Upper lobe of left lung (tissue), 6 donors: ENCODE measurements around the gene FBXL7. TPM values are rescaled to one million over a fixed set of nuclear protein-coding genes. Genes with fewer than 3 reads are reported as not detected.
A peak's percentile ranks its signal among the peaks of the same experiment; 100 is the strongest.

Experiments
- ATAC-seq, 2 donors: fragments of 200-7000 bp; cut with Tn5 transposase; one replicate each; pipeline ENCODE4 v1.9.1; 2022; ENCODE audit warnings: mild to moderate bottlenecking in 2 of 2, moderate library complexity in 2 of 2; ENCODE audit not compliant: low FRiP score in 2 of 2
- DNase-seq, 2 donors: peaks; one replicate each; pipeline ENCODE4 v3.0.0-alpha.2; 2019 to 2020
- H3K27ac ChIP-seq, 4 donors: fragments of 200-600 bp; sonication (generic); one replicate each; pipeline ENCODE4 v1.5.1; 2016 to 2019
- H3K27me3 ChIP-seq, 4 donors: fragments of 200-600 bp; sonication (generic); one replicate each; pipeline ENCODE4 v1.5.1; 2017 to 2019
- H3K36me3 ChIP-seq, 4 donors: fragments of 200-600 bp; sonication (generic); one replicate each; pipeline ENCODE4 v1.5.1; 2016 to 2019
- H3K4me1 ChIP-seq, 4 donors: fragments of 200-600 bp; sonication (generic); one replicate each; pipeline ENCODE4 v1.5.1; 2018 to 2019
- H3K4me3 ChIP-seq, 4 donors: fragments of 200-600 bp; sonication (generic); one replicate each; pipeline ENCODE4 v1.5.1; 2017 to 2019; ENCODE audit warnings: mild to moderate bottlenecking in 2 of 4, moderate library complexity in 1 of 4
- H3K9me3 ChIP-seq, 4 donors: fragments of 200-600 bp; sonication (generic); one replicate each; pipeline ENCODE4 v1.5.1; 2018 to 2019
- EP300 ChIP-seq, 4 donors: sonication (generic); formaldehyde crosslinking; IDR thresholded peaks; one replicate each; pipeline ENCODE4 v1.5.1; 2017; ENCODE audit warnings: antibody characterized with exemption in 4 of 4, control low read depth in 2 of 4
- POLR2A ChIP-seq, 4 donors: fragments of 450-650 bp; IDR thresholded peaks; one replicate each; pipeline ENCODE4 v1.5.1; 2016 to 2017; ENCODE audit warnings: antibody characterized with exemption in 4 of 4, mild to moderate bottlenecking in 2 of 4
- POLR2AphosphoS5 ChIP-seq, 2 donors: sonication (generic); formaldehyde crosslinking; IDR thresholded peaks; one replicate each; pipeline ENCODE4 v1.5.1; 2017; ENCODE audit warnings: antibody characterized with exemption in 2 of 2
- WGBS, 2 donors: methylation state at CpG; one replicate each; pipeline ENCODE4 v1.1.5; 2017 to 2018; 5-methylcytosine and 5-hydroxymethylcytosine counted together
- total RNA-seq, 6 donors: library from RNA; depleted of rRNA in 4 of 6; stranded (reverse); fragments of >200 nt in 4 of 6; gene quantifications; one replicate each; pipeline versions ENCODE4 v1.1.0 to v1.2.1, GENCODE V29; 2016 to 2021
- TF ChIP-seq, protein P1 (sequence below), 6 experiments: fragments of 450-650 bp in 4 of 6; fragments of 200-600 bp in 2 of 6; sonication (generic) in 2 of 6; IDR thresholded peaks; one replicate each; pipeline ENCODE4 v1.5.1; 2016 to 2019; ENCODE audit warnings: antibody characterized with exemption in 6 of 6
- donor health status: DM: no; HTN: no; CAD: no; lungs with moderate emphysema.
- donor health status: DM: no; HTN: yes; CAD: no; lungs with severe emphysema.

Gene FBXL7
- 10 to 100 TPM in 1 of 6 donors, 1 to 10 TPM in 5; 4.9 to 13.6 (median 6.9) TPM for total RNA-seq

DNA sequence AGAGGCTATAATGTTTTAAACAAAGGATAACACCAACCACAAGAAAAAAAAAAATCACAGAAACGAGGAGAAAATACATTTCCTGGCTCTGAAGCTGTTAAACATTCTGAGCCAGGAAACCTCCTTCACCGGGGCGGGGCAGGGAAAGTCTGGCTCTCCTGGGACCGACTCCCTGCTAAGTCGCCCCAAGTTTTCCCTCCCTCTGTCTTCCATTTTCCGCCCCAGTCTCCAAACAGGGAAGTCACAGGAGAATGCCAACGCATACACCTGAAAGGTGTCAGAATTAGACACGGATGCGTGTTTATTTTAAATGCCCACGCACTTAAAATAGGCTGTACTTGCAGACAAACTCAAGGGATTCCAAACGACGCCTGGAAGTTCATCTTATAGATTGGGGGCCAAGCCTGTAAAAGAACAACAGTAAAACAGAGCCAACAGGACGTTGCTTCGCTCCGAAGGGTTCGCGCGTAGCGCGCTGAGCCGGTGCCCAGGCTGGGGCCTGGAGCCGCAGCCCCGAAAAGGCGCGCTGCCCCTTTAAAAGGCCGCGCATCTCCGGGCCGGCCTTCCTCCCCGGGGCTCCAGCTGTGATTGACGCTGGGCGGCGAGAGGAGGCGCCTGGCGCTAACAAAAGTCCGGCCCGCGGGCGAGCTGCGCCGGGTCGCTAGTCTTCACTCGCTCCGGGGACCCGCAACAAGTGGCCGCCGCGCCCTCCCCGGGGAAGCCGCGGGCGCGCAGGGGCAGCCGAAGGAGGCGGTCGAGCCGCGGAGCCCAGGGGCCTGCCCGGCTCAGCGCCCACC lies at the start of gene FBXL7:
Gene FBXL7 (plus strand): TSS at position 653 of the 797 bp plus-strand sequence.
- no peaks in the 10 kb centered on the region for H3K27me3 ChIP-seq
- peaks cover 0 to 15% (median 3%) of the 10 kb centered on the region in 4 donors for H3K4me1 ChIP-seq
- H3K27ac ChIP-seq = peak within 1 kb of the TSS; percentile 79 to 89 (median 88)
- H3K36me3 ChIP-seq = no peaks in the 10 kb centered on the region
- H3K4me3 ChIP-seq = peak within 1 kb of the TSS; percentile 67 to 74 (median 72)
- no peaks in the 10 kb centered on the region for H3K9me3 ChIP-seq
- TF ChIP-seq, protein P1, sequence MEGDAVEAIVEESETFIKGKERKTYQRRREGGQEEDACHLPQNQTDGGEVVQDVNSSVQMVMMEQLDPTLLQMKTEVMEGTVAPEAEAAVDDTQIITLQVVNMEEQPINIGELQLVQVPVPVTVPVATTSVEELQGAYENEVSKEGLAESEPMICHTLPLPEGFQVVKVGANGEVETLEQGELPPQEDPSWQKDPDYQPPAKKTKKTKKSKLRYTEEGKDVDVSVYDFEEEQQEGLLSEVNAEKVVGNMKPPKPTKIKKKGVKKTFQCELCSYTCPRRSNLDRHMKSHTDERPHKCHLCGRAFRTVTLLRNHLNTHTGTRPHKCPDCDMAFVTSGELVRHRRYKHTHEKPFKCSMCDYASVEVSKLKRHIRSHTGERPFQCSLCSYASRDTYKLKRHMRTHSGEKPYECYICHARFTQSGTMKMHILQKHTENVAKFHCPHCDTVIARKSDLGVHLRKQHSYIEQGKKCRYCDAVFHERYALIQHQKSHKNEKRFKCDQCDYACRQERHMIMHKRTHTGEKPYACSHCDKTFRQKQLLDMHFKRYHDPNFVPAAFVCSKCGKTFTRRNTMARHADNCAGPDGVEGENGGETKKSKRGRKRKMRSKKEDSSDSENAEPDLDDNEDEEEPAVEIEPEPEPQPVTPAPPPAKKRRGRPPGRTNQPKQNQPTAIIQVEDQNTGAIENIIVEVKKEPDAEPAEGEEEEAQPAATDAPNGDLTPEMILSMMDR (IDR thresholded peaks at IDR 0.05) = peak in 3 of 6 experiments; percentile 18 to 43 (median 25)
- TF ChIP-seq EP300 (IDR thresholded peaks at IDR 0.05) (no peak), POLR2AphosphoS5 (IDR thresholded peaks at IDR 0.05) (peak in 1 of 2 donors; percentile 55), POLR2A (IDR thresholded peaks at IDR 0.05) (peak in 3 of 4 donors; percentile 20 to 47 (median 46))
- WGBS, 2 donors = 1 to 9% methylated on average over 12 to 29 of the region's 60 CpGs
- peak; percentile 82 to 87 for ATAC-seq
- peak; percentile 72 to 94 for DNase-seq

DNA sequence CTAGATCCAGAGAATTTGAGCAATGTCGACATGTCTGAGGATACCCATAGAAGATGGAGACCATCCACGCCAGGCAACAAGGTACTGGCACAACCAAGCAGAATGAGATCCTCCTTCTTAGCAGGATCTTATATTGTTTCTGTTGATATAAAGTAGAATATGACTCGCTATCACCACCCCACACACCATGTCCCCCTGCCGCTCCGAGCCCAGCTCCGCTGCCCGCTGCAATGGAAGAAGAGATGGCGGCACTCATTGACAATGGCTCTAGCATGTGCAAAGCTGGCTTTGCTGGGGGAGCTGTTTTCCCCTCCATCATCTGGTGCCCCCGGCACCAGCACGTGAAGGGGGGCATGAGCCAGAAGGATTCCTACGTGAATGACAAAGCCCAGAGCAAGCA lies 49.5 kb upstream of the FBXL7 start:
- no peaks in the 10 kb centered on the region for H3K4me1 ChIP-seq
- peak in 1 of 2 donors; percentile 73 for DNase-seq
- no peaks in the 10 kb centered on the region for H3K36me3 ChIP-seq
- no peaks in the 10 kb centered on the region for H3K9me3 ChIP-seq
- no peak overlapping the region for H3K27ac ChIP-seq
- 90 to 94% methylated on average over 11 of the region's 11 CpGs for WGBS, 2 donors
- H3K4me3 ChIP-seq = no peak overlapping the region
- TF ChIP-seq, protein P1 (IDR thresholded peaks at IDR 0.05) = no peak
- TF ChIP-seq POLR2A (IDR thresholded peaks at IDR 0.05) (no peak), POLR2AphosphoS5 (IDR thresholded peaks at IDR 0.05) (no peak), EP300 (IDR thresholded peaks at IDR 0.05) (no peak)
- H3K27me3 ChIP-seq = no peaks in the 10 kb centered on the region
- no peak for ATAC-seq

DNA sequence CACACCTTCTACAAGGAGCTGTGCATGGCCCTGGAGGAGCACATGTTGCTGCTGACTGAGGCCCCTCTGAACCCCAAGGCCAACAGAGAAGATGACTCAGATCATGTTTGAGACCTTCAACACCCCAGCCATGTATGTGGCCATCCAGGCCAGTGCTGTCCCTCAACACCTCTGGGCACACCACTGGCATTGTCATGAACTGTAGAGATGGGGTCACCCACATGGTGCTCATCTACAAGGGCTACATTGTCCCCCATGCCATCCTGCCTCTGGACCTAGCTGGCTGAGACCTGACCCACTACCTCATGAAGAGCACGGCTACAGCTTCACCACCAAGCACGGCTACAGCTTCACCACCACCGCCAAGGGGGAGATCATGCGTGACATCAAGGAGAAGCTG lies 49.0 kb upstream of the FBXL7 start:
- H3K27ac ChIP-seq = no peak overlapping the region
- no peaks in the 10 kb centered on the region for H3K4me1 ChIP-seq
- WGBS, 2 donors = 95 to 100% methylated on average over 3 to 4 of the region's 4 CpGs
- H3K27me3 ChIP-seq = no peaks in the 10 kb centered on the region
- TF ChIP-seq POLR2A (IDR thresholded peaks at IDR 0.05) (no peak), EP300 (IDR thresholded peaks at IDR 0.05) (no peak), POLR2AphosphoS5 (IDR thresholded peaks at IDR 0.05) (no peak)
- TF ChIP-seq, protein P1 (IDR thresholded peaks at IDR 0.05) = no peak
- no peaks in the 10 kb centered on the region for H3K9me3 ChIP-seq
- DNase-seq (no peak), ATAC-seq (peak in 1 of 2 donors; percentile 59)
- H3K36me3 ChIP-seq = no peaks in the 10 kb centered on the region
- H3K4me3 ChIP-seq = no peak overlapping the region

DNA sequence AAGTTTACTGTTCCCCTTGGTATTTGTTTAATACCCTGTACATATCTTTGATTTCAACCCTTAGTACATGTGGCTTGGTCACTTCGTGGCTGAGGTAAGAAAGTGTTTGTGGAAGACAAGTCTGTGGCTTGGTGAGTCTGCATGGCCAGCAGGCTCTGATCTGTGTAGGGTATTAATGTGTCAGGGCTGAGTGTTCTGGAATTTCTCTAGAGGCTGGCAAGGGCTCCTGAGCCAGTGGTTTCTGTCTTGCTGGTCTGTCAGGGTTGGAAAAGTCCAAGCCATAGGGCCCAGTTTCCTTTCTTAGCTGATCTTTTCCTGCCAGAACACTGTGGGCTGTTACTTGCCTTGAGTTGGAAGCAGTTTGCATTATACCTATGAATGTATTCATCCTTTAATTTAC lies 48.0 kb upstream of the FBXL7 start:
- Histone ChIP-seq H3K4me1 (no peaks in the 10 kb centered on the region), H3K27ac (no peak overlapping the region), H3K36me3 (no peaks in the 10 kb centered on the region), H3K4me3 (no peak overlapping the region), H3K9me3 (no peaks in the 10 kb centered on the region), H3K27me3 (no peaks in the 10 kb centered on the region)
- DNase-seq = no peak
- TF ChIP-seq, protein P1 (IDR thresholded peaks at IDR 0.05) = no peak
- TF ChIP-seq EP300 (IDR thresholded peaks at IDR 0.05) (no peak), POLR2AphosphoS5 (IDR thresholded peaks at IDR 0.05) (no peak), POLR2A (IDR thresholded peaks at IDR 0.05) (no peak)
- 41 to 44% methylated on average over 1 of the region's 1 CpG for WGBS, 2 donors
- ATAC-seq = no peak
